H9 (cell line): Measurements from ENCODE around the gene ARCN1. TPM values are rescaled to one million over a fixed set of nuclear protein-coding genes. Genes with fewer than 3 reads are reported as not detected.

ENCODE experiments used
- DNase-seq: peaks from one replicate; pipeline ENCODE4 v3.0.0-alpha.2; 2017
- H2AFZ ChIP-seq: one replicate; pipeline ENCODE4 v1.6.1; 2013; ENCODE audit warnings: mild to moderate bottlenecking, low read length, control low read depth, moderate library complexity
- H2AK5ac ChIP-seq: 2 replicates; pipeline ENCODE4 v1.6.1; 2013; ENCODE audit warnings: low read length, control low read depth, mixed read lengths; ENCODE audit not compliant: insufficient read length
- H2BK120ac ChIP-seq: one replicate; pipeline ENCODE4 v1.6.1; 2013; ENCODE audit warnings: low read depth, mild to moderate bottlenecking, low read length, control low read depth, inconsistent platforms; ENCODE audit not compliant: poor library complexity, severe bottlenecking
- H2BK12ac ChIP-seq: 2 replicates; pipeline ENCODE4 v1.6.1; 2013; ENCODE audit warnings: low read length, control low read depth, mixed read lengths, low read depth; ENCODE audit not compliant: insufficient read length
- H2BK15ac ChIP-seq: 2 replicates; pipeline ENCODE4 v1.6.1; 2013; ENCODE audit warnings: low read depth, low read length, control low read depth
- H2BK20ac ChIP-seq: one replicate; pipeline ENCODE4 v1.6.1; 2013; ENCODE audit warnings: low read depth, mild to moderate bottlenecking, low read length, control low read depth, inconsistent platforms; ENCODE audit not compliant: poor library complexity, severe bottlenecking
- H2BK5ac ChIP-seq: 2 replicates; pipeline ENCODE4 v1.6.1; 2013; ENCODE audit warnings: low read length, control low read depth, mixed read lengths; ENCODE audit not compliant: insufficient read length
- H3K14ac ChIP-seq: 2 replicates; pipeline ENCODE4 v1.6.1; 2013; ENCODE audit warnings: low read length, control low read depth; ENCODE audit not compliant: insufficient read depth
- H3K18ac ChIP-seq: 2 replicates; pipeline ENCODE4 v1.6.1; 2013; ENCODE audit warnings: low read depth, mild to moderate bottlenecking, mixed read lengths, low read length, control low read depth; ENCODE audit not compliant: insufficient read length
- H3K23ac ChIP-seq: 2 replicates; pipeline ENCODE4 v1.6.1; 2013; ENCODE audit warnings: low read length, control low read depth, mixed read lengths, low read depth; ENCODE audit not compliant: insufficient read length
- H3K23me2 ChIP-seq: 2 replicates; pipeline ENCODE4 v1.6.1; 2013; ENCODE audit warnings: low read depth, mild to moderate bottlenecking, mixed read lengths, low read length, control low read depth; ENCODE audit not compliant: insufficient read length, poor library complexity, severe bottlenecking
- H3K27ac ChIP-seq: 2 replicates; pipeline ENCODE4 v1.5.1; 2013; ENCODE audit warnings: low read length, control low read depth, mixed read lengths, low read depth; ENCODE audit not compliant: insufficient read length
- H3K27me3 ChIP-seq: 2 replicates; pipeline ENCODE4 v1.6.1; 2013; ENCODE audit warnings: low read length, control low read depth, inconsistent platforms; ENCODE audit not compliant: insufficient read depth
- H3K4ac ChIP-seq: 2 replicates; pipeline ENCODE4 v1.6.1; 2013; ENCODE audit warnings: low read depth, mild to moderate bottlenecking, control low read depth, inconsistent platforms, low read length, moderate library complexity
- H3K4me1 ChIP-seq: 2 replicates; pipeline ENCODE4 v1.6.1; 2013; ENCODE audit warnings: low read length, control low read depth, inconsistent platforms; ENCODE audit not compliant: insufficient read depth
- H3K4me2 ChIP-seq: 2 replicates; pipeline ENCODE4 v1.6.1; 2013; ENCODE audit warnings: low read length, control low read depth, mixed read lengths; ENCODE audit not compliant: insufficient read length, insufficient read depth
- H3K56ac ChIP-seq: 2 replicates; pipeline ENCODE4 v1.6.1; 2013; ENCODE audit warnings: low read depth, mild to moderate bottlenecking, mixed read lengths, low read length, control low read depth; ENCODE audit not compliant: insufficient read length
- H3K79me1 ChIP-seq: 2 replicates; pipeline ENCODE4 v1.6.1; 2013; ENCODE audit warnings: low read depth, mild to moderate bottlenecking, moderate library complexity, low read length, control low read depth, inconsistent platforms; ENCODE audit not compliant: insufficient read depth, poor library complexity, severe bottlenecking
- H3K79me2 ChIP-seq: 2 replicates; pipeline ENCODE4 v1.6.1; 2013; ENCODE audit warnings: low read length, control low read depth, inconsistent platforms; ENCODE audit not compliant: insufficient read depth
- H3K9ac ChIP-seq: 2 replicates; pipeline ENCODE4 v1.6.1; 2013; ENCODE audit warnings: low read length, control low read depth, mixed read lengths; ENCODE audit not compliant: insufficient read length; ENCODE audit errors: extremely low read depth
- H3K9me3 ChIP-seq: one replicate; pipeline ENCODE4 v1.6.1; 2013; ENCODE audit warnings: low read depth, low read length, inconsistent platforms; ENCODE audit not compliant: control insufficient read depth
- H3T11ph ChIP-seq: one replicate; pipeline ENCODE4 v1.6.1; 2013; ENCODE audit warnings: mild to moderate bottlenecking, low read length, control low read depth, inconsistent platforms
- H4K20me1 ChIP-seq: one replicate; pipeline ENCODE4 v1.6.1; 2013; ENCODE audit not compliant: control insufficient read depth, insufficient read length, insufficient read depth
- H4K5ac ChIP-seq: 2 replicates; pipeline ENCODE4 v1.6.1; 2013; ENCODE audit warnings: low read depth, mild to moderate bottlenecking, mixed read lengths, low read length, control low read depth; ENCODE audit not compliant: insufficient read length
- H4K8ac ChIP-seq: replicated peaks from 2 replicates; pipeline ENCODE4 v1.6.1; 2013; ENCODE audit warnings: low read length, control low read depth, mixed read lengths, low read depth; ENCODE audit not compliant: insufficient read length
- H4K91ac ChIP-seq: 2 replicates; pipeline ENCODE4 v1.6.1; 2013; ENCODE audit warnings: low read depth, mild to moderate bottlenecking, moderate library complexity, mixed read lengths, low read length, control low read depth; ENCODE audit not compliant: insufficient read length
- H3K27ac Mint-ChIP-seq, 3 experiments: 2 replicates in 2 of 3; 3 replicates in 1 of 3; pipeline ENCODE4 v1.8.0; 2020 to 2021; ENCODE audit warnings: mixed read lengths in 3 of 3, mild to moderate bottlenecking in 1 of 3, moderate library complexity in 1 of 3
- H3K27me3 Mint-ChIP-seq: 2 replicates; pipeline ENCODE4 v1.8.0; 2021; ENCODE audit warnings: low read depth, mild to moderate bottlenecking, moderate library complexity, mixed read lengths
- H3K36me3 Mint-ChIP-seq, 3 experiments: 2 replicates in 2 of 3; 3 replicates in 1 of 3; pipeline ENCODE4 v1.8.0; 2020 to 2021; ENCODE audit warnings: low read depth in 3 of 3, mixed read lengths in 3 of 3; ENCODE audit not compliant: insufficient read depth in 1 of 3
- H3K4me1 Mint-ChIP-seq, 2 experiments: 2 replicates each; pipeline ENCODE4 v1.8.0; 2020; ENCODE audit warnings: mixed read lengths in 2 of 2
- H3K4me3 Mint-ChIP-seq, 2 experiments: 2 replicates in 1 of 2; 3 replicates in 1 of 2; pipeline ENCODE4 v1.8.0; 2020 to 2021; ENCODE audit warnings: mild to moderate bottlenecking in 2 of 2, mixed read lengths in 2 of 2, moderate library complexity in 1 of 2
- H3K9me3 Mint-ChIP-seq, 2 experiments: 2 replicates in 1 of 2; 3 replicates in 1 of 2; pipeline ENCODE4 v1.8.0; 2020; ENCODE audit warnings: mild to moderate bottlenecking in 2 of 2, mixed read lengths in 2 of 2, moderate library complexity in 1 of 2
- CTCF ChIP-seq: fragments of 200-600 bp; sonication (generic); conservative IDR thresholded peaks from 3 replicates; pipeline ENCODE4 v1.8.0; 2021; ENCODE audit warnings: antibody characterized with exemption, mild to moderate bottlenecking
- WGBS: extraction: QIAGEN DNeasy Blood & Tissue Kit; methylation state at CpG from one replicate; pipeline ENCODE4 v1.1.7; 2013; ENCODE audit warnings: missing lambda C conversion rate, low lambda C conversion rate, mixed read lengths; ENCODE audit not compliant: insufficient read length; ENCODE audit errors: extremely low coverage; 5-methylcytosine and 5-hydroxymethylcytosine counted together
- total RNA-seq: library from RNA; stranded (reverse); gene quantifications from 2 replicates; pipeline ENCODE4 v1.2.1, GENCODE V29; 2021

The ARCN1 gene
- total RNA-seq, 1 experiment from 2014 or later: 152 TPM

GRCh38 chr11:118524757-118525470 is 47.3 kb upstream of the ARCN1 start:
- H3K9ac ChIP-seq: no peak overlapping the region
- TF ChIP-seq CTCF: no peak
- no peaks in the 10 kb centered on the region for H3K9me3 ChIP-seq
- DNase-seq: no peak
- H4K20me1 ChIP-seq: no peaks in the 10 kb centered on the region
- H3K79me1 ChIP-seq: no peaks in the 10 kb centered on the region
- H3K4me2 ChIP-seq: no peak overlapping the region
- no peak overlapping the region for H2BK120ac ChIP-seq
- no peak overlapping the region for H3K4me3 Mint-ChIP-seq
- H3K79me2 ChIP-seq: no peaks in the 10 kb centered on the region
- no peak overlapping the region for H2BK12ac ChIP-seq
- H4K8ac ChIP-seq: no peak overlapping the region
- no peaks in the 10 kb centered on the region for H3K4me1 ChIP-seq
- no peak overlapping the region for H3K56ac ChIP-seq
- H3K27me3 Mint-ChIP-seq: peaks cover 5% of the 10 kb centered on the region; the same call in 1 of the 2 replicates
- no peak overlapping the region for H3K23ac ChIP-seq
- no peak overlapping the region for H2BK20ac ChIP-seq
- H3K27ac ChIP-seq: no peak overlapping the region
- WGBS: no CpG with 5 or more reads among the region's 6 CpGs
- no peak overlapping the region for H4K5ac ChIP-seq
- H2BK5ac ChIP-seq: no peak overlapping the region
- peak overlapping the region in 1 of 3 experiments; percentile 59; a peak in 3 of 7 replicates for H3K27ac Mint-ChIP-seq
- H3K18ac ChIP-seq: no peak overlapping the region
- H3T11ph ChIP-seq: no peak overlapping the region
- no peak overlapping the region for H2BK15ac ChIP-seq
- H3K14ac ChIP-seq: no peak overlapping the region
- no peak overlapping the region for H2AK5ac ChIP-seq
- H4K91ac ChIP-seq: no peak overlapping the region
- H3K9me3 Mint-ChIP-seq: no peaks in the 10 kb centered on the region
- no peaks in the 10 kb centered on the region for H3K27me3 ChIP-seq
- peaks cover 20 to 54% (median 48%) of the 10 kb centered on the region in 3 experiments; a peak in 6 of 7 replicates for H3K36me3 Mint-ChIP-seq
- H2AFZ ChIP-seq: no peak overlapping the region
- no peaks in the 10 kb centered on the region for H3K23me2 ChIP-seq
- H3K4ac ChIP-seq: no peak overlapping the region
- H3K4me1 Mint-ChIP-seq: peaks cover 29% of the 10 kb centered on the region in 2 experiments
